RCC 7860 (cell line): Measurements from ENCODE around the gene RNF169.
"Not testable (repeated sequence)": the region's sequence is repeated elsewhere in the genome, so short reads cannot be mapped to it uniquely, and the experiment has no call there.

Experiments
- DNase-seq: peaks from one replicate; pipeline ENCODE4 v3.0.0-alpha.2; 2015; ENCODE audit warnings: low spot score
- FAIRE-seq: peaks from 2 replicates; lab custom pipeline; 2012; peaks lifted over from hg19 to GRCh38; lab: Jason Lieb, UNC

The RNF169 gene

DNA sequence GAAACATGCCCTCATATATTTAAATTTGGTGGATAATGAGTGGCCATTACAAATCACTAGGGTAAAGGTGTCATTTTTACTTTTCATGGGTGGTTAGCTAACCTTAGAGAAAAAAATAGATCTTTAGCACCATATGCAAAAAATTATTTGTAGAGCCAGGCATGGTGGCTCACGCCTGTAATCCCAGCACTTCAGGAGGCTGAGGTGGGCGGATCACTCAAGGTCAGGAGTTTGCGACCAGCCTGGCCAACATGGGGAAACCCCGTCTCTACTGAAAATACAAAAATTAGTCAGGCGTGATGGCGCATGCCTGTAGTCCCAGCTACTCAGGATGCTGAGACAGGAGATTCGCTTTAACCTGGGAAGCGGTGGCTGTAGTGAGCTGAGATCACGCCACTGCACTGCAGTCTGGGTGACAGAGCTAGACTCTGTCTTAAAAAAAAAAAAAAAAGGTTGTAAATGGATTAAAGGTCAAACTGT is 19.6 kb downstream of the RNF169 start:
- not testable (repeated sequence) for FAIRE-seq
- DNase-seq, result peak; percentile 21

DNA sequence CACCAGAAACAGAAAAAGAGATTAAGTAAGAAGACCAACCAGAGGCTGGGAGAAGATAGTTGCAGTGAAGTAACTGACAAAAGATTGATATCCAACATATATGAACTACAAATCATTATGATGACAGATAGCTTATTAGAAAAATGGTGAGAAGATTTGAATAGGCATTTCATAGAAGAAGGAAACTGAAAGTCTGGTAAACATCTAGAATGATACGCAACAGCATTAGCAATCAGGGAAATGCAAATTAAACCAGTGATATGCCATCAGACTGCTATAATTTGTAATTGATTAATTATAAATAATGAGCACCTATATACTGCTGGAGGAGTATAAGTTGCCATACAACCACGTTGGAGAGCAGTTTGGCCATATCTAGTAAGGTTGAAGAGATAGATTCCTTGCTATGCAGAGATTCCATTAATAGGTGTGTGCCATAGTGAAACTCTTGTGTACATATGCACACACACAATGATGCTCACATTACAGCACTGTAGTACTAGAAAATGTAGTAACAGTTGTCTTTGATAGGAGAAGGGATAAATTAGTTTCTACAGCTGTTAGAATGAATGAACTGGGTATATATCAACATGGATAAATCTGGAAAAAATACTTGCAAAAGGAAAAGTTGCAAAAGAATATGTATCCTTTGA is 20.5 kb downstream of the RNF169 start:
- DNase-seq, result no peak
- FAIRE-seq, result no peak

DNA sequence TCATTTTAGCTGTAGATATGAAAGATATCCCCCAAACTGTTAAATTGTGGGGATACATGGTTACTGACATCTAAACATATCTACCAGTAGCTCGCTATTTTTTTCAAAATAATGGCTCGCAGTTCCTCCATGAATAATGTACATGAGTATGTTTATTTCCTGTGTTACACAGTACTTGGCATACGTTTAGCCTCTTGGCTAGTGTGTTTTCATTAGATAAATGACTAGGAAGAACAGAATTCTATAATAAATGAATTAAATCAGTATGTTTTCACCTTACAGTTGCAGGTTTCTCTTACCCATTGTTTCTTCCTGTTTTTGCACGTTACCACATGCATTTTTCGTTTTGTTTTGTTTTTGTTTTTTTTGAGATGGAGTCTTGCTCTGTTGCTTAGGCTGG is 21.8 kb downstream of the RNF169 start:
- FAIRE-seq (no peak), DNase-seq (no peak)

DNA sequence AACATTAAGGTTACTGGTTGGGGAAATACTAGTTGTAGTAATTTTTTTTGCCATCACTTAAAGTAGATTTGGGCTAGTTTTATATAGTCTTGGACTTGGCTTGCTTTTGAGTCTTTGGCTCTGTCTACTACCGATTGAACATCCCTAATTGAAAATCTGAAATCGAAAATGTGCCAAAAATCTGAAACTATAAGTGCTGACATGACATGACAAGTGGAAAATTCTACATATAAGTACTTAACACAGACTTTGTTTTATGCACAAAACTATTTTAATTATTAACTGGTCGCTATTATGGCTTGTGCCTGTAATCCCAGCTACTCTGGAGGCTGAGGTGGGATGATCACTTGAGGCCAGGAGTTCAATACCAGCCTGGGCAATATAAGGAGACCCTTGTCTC is 22.5 kb downstream of the RNF169 start:
- DNase-seq, result no peak
- no peak for FAIRE-seq

DNA sequence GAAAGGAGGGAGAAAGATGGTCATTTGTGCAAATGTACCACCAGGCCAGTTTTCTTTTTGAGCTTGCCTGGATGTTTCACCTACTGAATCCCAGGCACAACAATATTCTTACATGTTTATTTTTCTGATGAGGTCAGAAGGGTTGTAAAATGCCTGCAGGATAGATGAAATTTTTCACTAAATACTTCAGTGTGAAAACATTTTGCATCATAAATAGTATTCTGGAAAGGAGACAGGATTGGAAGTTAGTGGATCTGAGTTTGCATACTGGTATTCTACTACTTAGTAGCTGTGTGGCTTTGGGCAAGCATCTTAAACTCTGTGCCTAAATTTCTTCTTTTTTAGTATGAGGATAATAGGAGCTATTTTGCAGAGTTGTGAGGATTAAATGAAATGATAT is 24.8 kb downstream of the RNF169 start:
- no peak for FAIRE-seq
- no peak for DNase-seq

DNA sequence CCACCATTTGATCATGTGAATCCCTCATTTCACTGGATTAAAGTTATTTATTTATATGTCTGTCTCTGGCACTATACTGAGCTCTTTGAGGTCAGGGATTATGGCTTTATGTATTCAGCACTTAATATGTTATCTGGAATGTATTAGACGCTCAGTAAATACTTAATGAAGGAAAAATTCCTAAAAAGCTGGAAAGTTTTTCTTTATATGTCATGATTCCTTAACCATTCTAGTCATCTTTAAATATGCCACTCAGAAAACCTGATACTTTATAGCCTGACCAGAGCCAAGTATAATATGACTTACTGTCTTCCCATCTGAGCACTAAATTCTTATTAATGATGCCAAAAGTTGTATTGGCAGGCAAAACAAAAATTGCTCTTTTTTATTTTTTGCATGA is 27.1 kb downstream of the RNF169 start:
- DNase-seq (no peak), FAIRE-seq (no peak)

DNA sequence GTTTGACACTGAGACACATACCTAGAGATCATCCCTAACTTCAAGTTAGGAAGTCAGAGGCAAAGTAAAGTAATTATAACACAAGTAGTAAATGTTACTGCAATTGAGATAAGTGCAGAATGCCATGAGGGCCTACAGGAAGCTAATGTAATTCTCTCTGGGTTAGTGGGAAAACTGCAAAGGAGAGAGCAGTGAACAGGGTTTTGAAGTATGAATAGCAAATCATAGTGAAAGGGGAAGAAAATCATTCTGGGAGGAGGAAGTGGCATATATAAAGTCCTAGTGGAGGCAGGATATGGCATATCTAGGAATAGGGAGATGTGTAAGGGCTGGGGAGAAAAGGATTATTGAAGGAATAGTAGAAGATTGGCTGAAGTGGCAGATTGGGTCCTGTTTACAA is 27.9 kb downstream of the RNF169 start:
- DNase-seq (no peak), FAIRE-seq (no peak)

DNA sequence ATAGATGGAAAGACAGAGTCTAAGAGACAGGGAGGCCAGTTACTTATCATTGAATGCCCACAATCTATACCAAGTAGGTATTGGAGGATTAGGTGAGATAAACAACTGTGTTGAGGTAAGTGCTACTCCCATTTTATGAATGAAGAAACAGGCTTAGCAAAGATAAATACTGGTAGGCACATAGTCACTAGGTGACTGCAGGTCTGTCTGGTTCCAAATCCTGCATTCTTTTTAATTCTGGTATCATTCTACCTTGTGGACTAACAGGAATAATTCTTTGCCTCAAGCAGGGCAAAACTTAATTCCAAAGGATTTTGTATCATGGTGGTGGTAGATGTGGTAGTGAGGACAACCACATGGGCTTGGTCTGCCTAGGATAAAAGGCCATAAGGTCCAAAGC is 28.4 kb downstream of the RNF169 start:
- no peak for FAIRE-seq
- DNase-seq, result no peak

DNA sequence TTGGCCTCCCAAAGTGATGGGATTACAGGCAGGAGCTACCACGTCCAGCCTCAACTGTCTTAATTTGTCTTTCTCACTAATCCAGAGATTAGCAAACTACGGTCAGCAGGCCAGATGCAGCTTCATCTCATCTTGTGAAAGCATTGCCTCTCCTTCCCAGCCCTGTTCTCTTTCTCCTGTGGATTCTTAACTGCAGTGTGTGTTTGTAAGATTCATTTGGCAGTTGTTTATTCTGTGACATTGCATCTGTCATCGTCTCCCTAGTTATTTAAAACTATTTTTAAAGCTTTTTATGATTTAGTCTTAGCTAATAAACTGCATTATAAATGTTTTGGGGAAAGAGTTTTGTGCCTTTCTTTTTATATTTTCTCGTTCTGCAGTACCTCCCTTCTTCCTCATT is 29.2 kb downstream of the RNF169 start:
- DNase-seq, result no peak
- no peak for FAIRE-seq

DNA sequence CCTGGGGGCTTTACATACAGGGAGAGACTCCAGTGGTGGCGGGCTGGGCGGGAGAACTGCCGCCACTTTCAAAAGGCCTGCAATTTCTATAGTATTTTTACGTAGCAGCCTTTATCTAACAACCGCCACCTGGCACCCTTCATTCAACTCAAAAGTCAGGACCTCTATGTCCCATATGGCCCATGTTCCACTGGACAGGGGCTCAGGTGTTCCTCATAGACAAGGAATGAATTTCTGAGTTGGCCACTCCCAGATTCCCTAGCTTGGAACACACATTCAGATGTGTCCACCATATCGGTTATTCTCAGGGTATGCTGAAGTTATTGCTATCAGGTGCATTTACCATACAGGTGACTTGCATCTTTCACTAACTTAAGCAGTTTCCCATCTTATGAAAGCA is 29.9 kb downstream of the RNF169 start:
- FAIRE-seq (no peak), DNase-seq (no peak)

DNA sequence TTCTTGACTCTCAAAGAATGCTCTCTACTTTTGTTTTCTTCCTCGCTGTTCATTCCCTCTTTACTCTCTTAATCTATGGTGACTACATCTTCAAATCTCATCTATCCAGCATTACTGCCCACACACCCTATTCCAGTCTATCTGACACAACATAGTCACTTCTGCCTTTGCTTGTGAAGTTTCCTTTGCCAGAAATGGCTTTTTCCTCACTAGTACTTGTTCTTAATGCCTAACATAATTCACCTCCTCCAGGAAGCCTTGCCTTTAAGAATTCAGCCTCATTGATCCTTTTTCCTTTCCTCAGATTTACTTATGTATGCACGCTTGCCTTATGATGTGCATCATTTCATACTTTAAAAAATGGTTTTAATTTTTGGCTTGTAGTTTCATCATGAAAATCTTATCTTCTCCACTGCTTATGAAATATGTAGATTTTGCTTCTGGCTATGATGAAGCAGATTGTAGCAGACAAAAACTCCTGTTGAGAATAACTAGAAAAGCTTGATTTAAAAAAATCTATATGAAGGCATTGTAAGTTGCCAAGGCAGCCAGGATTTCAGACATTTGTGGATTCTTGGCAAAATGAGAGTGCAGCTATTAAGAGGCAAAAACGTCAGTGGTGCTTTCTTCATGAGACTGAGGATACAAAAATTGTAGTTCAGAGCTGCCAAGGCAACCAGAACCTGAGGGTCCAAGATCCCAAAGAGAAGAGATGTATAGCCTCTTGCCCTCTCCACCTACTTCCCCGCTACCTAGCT is 31.8 kb downstream of the RNF169 start:
- FAIRE-seq, result no peak
- DNase-seq, result no peak

DNA sequence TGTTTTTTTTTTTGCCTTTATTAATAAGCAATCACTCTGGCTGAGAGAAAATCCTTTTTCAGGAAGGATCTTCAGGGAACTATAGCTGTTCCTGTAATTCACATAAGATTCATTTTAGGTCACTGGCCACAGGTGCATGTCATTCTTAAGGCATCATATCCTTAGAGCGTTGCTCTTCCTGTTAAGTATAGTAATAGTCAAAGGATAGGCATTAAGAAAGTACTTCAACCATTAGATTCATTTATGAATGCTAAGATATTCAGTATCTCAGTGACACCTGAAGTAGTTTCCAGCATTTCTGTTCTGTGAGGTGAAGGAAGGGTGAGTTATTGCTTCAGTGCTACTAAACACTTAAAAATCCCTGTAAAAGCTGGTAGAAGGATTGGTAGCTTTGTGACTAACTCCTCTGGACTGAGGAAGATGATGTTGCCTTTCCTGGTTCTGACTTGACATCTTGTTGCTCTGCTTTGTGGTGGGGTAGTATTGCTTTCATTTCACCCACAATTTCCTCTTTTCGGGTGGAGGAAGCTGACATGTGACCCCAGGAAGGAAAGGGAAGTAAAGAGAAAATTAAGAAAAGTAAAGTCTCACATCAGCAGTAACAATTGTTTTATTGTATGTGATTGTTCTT is 34.7 kb downstream of the RNF169 start:
- DNase-seq, result peak; percentile 43
- FAIRE-seq, result peak; percentile 12

DNA sequence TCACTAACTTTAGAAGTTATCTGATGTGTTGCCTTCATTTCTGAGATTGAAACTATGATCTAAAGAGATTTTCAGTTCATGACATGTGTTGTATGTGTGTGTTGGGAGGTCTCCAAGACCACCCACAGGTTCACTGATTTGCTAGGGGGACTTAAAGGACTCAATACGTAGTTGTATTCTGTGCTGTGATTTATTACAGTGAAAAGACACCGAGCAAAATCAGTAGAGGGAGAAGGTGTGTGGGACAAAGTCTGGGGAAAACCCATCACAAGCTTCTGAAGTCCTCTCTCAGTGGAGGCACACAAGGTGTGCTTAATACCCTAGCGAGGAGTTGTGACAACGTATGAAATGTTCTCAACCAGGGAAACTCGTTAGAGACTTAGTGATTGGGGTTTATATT is 35.6 kb downstream of the RNF169 start:
- no peak for DNase-seq
- FAIRE-seq, result no peak

DNA sequence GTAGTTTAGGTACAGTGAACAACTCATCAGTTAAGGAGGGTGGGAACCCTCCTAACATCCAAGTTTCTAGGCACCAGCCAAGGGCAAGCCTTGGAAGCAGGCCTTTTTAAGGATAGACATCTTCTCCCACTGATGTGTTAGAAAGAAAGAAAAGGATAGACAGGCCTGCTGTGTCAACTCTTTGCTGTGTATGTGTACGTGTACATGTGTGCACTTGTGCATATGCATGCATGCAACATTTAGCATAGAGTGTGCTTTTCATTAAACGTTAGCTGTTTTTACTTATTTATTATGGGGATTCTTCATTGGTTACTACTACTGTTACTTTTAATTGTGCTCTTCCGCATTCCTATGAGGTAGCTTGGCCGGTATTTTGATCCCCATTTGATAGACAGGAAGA is 36.1 kb downstream of the RNF169 start:
- FAIRE-seq, result no peak
- DNase-seq, result no peak

DNA sequence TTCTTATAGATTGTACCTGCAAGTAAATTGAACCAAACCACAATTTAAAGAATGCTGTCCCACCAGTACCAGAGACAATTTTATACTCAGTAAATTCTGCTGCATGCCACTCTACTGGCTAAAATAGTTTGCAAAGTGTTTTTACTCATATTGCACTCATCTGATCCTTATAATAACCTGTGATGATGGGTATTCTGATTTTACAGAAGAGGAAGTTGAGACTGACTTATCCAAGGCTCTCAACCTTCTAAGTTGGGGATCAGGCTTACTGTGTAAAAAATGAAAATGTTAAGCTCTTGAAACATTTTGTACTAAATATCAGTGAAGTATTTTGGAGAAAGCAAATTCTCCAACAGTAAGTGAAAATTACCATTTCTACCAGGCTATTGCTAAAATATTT is 37.9 kb downstream of the RNF169 start:
- DNase-seq (no peak), FAIRE-seq (no peak)

DNA sequence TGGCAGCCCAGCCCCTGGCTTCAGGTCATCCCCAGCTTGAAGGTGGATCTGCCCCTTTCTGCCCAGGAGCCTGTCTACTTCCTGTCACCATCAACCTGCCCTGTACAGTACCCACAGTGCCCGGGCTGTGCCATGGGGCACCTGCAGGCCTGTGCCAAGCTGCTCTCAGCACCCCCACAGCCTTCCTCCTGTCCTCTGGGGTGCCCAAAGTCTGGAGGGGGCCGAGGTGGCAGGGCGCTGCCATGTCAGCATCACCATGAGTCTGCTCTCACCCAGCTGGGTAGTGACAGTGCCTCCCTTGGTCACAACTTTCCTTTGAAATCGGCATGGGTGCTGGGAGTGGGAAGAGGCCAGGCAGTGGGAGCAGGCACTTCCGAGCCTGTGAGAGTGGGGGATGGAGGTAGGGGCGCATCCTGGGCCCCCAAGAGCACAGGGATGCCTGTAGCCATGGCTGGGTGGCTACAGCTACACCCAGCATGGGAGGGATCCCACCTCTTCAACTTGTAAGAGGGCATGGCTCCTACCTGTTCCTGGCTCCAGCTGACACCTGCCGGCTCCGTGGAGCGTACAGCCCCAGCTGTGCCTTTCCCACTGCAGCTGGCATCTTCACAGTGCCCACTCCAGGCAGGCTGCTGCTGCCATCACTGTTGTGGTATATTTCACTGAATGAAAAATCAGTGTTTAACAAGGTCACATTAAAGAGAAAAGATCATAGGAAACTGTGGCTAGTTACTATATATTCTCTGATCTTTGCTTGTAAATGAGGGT is 42.9 kb downstream of the RNF169 start:
- FAIRE-seq (no peak), DNase-seq (no peak)

DNA sequence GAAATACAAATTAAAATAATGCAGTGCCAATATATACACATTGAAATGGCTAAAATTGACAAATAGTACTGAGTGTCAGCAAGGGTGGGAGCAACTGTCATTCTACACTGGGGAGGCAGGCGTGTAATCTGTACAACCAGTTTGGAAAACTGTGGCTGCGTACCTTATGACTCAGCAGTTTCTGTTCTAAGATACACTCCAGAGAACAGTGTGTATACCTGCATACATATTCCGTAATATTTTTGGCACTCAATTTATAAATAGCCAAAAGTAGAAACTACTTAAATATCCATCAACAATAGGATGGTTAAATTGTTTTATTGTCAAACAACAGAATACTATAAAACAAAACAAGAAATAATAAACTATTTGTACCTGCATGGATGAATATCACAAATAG is 57.6 kb downstream of the RNF169 start:
- no peak for FAIRE-seq
- no peak for DNase-seq

DNA sequence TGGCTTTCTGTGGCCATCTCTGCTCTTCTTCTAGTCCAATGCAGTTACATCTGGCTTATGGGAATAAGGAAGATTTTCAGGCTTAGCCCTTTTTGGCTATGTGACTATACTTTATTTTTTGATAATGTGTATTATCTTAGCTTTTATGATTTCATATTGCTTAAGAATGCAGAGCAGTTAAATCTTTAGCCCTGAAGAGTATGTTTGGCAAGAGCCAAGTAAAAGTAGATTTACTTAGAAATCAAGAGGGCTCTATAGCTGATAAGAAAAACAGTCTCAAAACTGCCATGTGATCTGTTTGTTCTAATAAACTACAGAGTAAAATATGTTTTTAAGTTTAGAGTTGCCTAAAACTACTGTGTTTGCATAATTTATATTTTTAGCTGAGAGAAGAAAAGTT is 61.2 kb downstream of the RNF169 start:
- DNase-seq, result no peak
- FAIRE-seq, result no peak

DNA sequence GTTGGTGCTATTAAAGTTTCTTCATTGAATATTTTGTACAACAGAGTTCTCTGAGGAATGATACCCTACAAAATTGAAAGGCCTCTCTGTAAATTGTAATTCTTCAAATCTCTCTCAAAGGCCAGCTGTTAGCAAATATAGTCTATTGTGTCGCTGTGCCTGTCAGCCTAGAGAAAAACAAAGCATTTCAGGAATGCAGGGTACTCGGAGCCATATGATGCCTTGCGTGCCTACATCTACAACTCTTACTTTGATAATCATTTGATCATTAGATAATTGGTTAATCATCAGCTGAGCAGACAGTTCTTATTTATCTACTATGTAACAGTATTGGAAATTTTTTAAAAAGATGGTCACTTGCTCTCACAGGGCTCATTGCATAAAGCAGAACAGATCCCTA is 67.3 kb downstream of the RNF169 start:
- no peak for DNase-seq
- no peak for FAIRE-seq

DNA sequence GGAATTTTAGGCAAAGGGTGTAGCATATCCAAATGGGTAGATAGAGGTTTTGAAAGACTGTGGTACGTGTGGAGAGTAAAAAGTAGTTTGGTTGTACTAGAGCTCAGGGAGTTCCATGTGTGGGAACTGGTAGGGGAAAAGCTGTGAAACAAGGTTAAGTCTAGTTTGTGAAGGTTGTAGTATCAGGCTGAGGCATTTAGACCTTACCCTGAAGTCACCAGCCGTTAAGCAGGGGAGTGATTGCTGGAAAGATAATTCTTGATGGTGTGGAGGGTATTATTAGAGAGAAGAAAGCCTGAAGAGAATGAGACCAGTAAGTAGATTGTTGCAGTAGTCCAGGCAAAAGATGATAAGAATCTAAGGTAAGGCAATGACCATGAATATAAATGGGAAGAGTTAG is 68.0 kb downstream of the RNF169 start:
- no peak for FAIRE-seq

DNA sequence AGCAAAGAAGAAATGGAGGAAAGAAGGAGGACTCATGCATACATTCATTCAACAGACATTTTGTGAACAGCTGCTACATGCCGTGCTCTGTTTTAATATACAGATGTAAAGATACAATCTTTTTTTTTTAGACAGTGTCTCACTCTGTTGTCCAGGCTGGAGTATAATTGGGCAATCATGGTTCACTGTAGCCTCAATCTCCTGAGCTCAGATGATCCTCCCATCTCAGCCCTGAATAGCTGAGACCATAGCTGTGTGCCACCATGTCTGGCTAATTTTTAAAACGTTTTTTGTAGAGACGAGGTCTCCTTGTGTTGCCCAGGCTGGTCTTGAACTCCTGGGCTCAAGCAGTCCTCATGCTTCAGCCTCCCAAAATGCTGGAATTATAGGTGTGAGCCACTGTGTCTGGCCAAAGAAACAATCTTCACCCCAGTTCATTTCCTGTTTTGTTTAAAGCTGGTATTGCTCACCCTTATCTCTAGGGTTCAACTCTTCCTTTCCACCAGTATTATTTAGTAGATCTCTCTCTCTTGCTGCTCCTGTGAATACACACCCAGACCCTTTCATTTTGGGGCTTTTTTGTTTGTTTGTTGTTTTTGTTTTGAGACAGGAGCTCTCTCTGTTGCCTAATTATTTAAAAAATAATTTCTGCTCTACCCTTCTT is 69.8 kb downstream of the RNF169 start:
- no peak for DNase-seq
- FAIRE-seq, result no peak

More for the DNA sequence above, 68.0 kb downstream of the RNF169 start:
- DNase-seq, result no peak
